Measurements from ENCODE around the gene CCIN. TPM values are rescaled to one million over a fixed set of nuclear protein-coding genes. Genes with fewer than 3 reads are reported as not detected.
A peak's percentile ranks its signal among the peaks of the same experiment; 100 is the strongest.

CCIN gene
- total and polyA plus RNA-seq, 9 of the 15 experiments (the other 6 are each of a cell fraction or from before 2014, with no cell fraction given) = not detected

DNA sequence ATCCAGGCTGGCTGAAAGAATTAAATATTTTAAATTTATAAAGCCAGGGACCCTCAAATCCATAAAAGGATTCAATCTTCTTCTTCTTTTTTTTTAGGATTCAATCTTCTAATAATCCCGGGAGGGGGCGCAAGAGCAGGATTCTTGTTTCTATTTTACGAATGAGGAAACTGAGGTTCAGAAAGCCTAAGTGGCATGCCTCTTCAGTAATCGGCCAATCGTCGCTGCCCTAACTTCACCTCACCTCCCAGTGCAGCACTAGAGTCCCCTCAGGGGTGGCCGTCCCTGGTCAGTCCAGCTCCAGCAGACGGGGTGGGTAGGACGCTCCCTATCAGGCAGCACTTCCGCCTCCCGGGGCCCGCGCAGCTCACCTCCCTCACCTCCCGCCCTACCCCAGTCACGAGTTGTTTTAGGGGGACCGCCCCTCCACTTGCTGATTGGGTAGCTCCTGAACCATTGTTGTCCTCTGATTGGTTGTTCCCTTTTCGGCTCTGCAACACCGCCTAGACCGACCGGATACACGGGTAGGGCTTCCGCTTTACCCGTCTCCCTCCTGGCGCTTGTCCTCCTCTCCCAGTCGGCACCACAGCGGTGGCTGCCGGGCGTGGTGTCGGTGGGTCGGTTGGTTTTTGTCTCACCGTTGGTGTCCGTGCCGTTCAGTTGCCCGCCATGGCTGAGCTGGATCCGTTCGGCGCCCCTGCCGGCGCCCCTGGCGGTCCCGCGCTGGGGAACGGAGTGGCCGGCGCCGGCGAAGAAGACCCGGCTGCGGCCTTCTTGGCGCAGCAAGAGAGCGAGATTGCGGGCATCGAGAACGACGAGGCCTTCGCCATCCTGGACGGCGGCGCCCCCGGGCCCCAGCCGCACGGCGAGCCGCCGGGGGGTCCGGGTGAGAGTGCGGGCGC is 21.5 kb downstream of the CCIN start, which contains the start of gene CLTA (continued):
- TF ChIP-seq, protein P1, sequence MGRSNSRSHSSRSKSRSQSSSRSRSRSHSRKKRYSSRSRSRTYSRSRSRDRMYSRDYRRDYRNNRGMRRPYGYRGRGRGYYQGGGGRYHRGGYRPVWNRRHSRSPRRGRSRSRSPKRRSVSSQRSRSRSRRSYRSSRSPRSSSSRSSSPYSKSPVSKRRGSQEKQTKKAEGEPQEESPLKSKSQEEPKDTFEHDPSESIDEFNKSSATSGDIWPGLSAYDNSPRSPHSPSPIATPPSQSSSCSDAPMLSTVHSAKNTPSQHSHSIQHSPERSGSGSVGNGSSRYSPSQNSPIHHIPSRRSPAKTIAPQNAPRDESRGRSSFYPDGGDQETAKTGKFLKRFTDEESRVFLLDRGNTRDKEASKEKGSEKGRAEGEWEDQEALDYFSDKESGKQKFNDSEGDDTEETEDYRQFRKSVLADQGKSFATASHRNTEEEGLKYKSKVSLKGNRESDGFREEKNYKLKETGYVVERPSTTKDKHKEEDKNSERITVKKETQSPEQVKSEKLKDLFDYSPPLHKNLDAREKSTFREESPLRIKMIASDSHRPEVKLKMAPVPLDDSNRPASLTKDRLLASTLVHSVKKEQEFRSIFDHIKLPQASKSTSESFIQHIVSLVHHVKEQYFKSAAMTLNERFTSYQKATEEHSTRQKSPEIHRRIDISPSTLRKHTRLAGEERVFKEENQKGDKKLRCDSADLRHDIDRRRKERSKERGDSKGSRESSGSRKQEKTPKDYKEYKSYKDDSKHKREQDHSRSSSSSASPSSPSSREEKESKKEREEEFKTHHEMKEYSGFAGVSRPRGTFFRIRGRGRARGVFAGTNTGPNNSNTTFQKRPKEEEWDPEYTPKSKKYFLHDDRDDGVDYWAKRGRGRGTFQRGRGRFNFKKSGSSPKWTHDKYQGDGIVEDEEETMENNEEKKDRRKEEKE (IDR thresholded peaks at IDR 0.05; ENCODE audit: borderline replicate concordance in 1 of 2, control insufficient read depth in 1 of 2, low read depth in 2 of 2, low read length in 1 of 2) = no peak
- TF ChIP-seq CBX5 (IDR thresholded peaks at IDR 0.05; ENCODE audit: borderline replicate concordance, low read depth) (no peak), NEUROD1 (IDR thresholded peaks at IDR 0.05; ENCODE audit: borderline replicate concordance, low read depth, low read length, partially characterized antibody) (peak; percentile 48), ZNF764 (CRISPR knock-in tag; IDR thresholded peaks at IDR 0.05; ENCODE audit: low read depth) (no peak), MEF2D (tag; conservative IDR thresholded peaks at IDR 0.05; ENCODE audit: low read depth) (no peak), KDM1A (IDR thresholded peaks at IDR 0.05) (no peak), DPF2 (IDR thresholded peaks at IDR 0.05) (peak; percentile 44; the same call in 1 of the 2 replicates), RBM25 (IDR thresholded peaks at IDR 0.05; ENCODE audit: low read depth, low read length, severe bottlenecking) (peak; percentile 21), ADNP (tag; IDR thresholded peaks at IDR 0.05) (0 out of 2 replicates have a peak, but pooled peaks have one; percentile 18), GTF2E2 (tag; IDR thresholded peaks at IDR 0.05) (no peak)
- TF ChIP-seq, protein P2, sequence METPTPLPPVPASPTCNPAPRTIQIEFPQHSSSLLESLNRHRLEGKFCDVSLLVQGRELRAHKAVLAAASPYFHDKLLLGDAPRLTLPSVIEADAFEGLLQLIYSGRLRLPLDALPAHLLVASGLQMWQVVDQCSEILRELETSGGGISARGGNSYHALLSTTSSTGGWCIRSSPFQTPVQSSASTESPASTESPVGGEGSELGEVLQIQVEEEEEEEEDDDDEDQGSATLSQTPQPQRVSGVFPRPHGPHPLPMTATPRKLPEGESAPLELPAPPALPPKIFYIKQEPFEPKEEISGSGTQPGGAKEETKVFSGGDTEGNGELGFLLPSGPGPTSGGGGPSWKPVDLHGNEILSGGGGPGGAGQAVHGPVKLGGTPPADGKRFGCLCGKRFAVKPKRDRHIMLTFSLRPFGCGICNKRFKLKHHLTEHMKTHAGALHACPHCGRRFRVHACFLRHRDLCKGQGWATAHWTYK (CRISPR knock-in tag; IDR thresholded peaks at IDR 0.05) = no peak
- TF ChIP-seq, protein P3, sequence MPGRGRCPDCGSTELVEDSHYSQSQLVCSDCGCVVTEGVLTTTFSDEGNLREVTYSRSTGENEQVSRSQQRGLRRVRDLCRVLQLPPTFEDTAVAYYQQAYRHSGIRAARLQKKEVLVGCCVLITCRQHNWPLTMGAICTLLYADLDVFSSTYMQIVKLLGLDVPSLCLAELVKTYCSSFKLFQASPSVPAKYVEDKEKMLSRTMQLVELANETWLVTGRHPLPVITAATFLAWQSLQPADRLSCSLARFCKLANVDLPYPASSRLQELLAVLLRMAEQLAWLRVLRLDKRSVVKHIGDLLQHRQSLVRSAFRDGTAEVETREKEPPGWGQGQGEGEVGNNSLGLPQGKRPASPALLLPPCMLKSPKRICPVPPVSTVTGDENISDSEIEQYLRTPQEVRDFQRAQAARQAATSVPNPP (IDR thresholded peaks at IDR 0.05; ENCODE audit: borderline replicate concordance, insufficient read depth, insufficient read length) = no peak
- TF ChIP-seq, protein P4, sequence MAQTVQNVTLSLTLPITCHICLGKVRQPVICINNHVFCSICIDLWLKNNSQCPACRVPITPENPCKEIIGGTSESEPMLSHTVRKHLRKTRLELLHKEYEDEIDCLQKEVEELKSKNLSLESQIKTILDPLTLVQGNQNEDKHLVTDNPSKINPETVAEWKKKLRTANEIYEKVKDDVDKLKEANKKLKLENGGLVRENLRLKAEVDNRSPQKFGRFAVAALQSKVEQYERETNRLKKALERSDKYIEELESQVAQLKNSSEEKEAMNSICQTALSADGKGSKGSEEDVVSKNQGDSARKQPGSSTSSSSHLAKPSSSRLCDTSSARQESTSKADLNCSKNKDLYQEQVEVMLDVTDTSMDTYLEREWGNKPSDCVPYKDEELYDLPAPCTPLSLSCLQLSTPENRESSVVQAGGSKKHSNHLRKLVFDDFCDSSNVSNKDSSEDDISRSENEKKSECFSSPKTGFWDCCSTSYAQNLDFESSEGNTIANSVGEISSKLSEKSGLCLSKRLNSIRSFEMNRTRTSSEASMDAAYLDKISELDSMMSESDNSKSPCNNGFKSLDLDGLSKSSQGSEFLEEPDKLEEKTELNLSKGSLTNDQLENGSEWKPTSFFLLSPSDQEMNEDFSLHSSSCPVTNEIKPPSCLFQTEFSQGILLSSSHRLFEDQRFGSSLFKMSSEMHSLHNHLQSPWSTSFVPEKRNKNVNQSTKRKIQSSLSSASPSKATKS (CRISPR knock-in tag; IDR thresholded peaks at IDR 0.05) = no peak
- TF ChIP-seq, protein P5, sequence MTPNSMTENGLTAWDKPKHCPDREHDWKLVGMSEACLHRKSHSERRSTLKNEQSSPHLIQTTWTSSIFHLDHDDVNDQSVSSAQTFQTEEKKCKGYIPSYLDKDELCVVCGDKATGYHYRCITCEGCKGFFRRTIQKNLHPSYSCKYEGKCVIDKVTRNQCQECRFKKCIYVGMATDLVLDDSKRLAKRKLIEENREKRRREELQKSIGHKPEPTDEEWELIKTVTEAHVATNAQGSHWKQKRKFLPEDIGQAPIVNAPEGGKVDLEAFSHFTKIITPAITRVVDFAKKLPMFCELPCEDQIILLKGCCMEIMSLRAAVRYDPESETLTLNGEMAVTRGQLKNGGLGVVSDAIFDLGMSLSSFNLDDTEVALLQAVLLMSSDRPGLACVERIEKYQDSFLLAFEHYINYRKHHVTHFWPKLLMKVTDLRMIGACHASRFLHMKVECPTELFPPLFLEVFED (CRISPR knock-in tag; conservative IDR thresholded peaks at IDR 0.05) = no peak
- TF ChIP-seq, protein P6, sequence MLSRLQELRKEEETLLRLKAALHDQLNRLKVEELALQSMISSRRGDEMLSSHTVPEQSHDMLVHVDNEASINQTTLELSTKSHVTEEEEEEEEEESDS (CRISPR knock-in tag; IDR thresholded peaks at IDR 0.05) = no peak

Data from K562 (cell line).